ENCODE results near the gene SMAD6.

GRCh38 chr15:66765478-66766281 lies 63.6 kb downstream of the SMAD6 start:
- TF ChIP-seq CTCF (IDR thresholded peaks at IDR 0.05; ENCODE audit: insufficient read depth, low read depth, low read length) (no peak), EZH2 (IDR thresholded peaks at IDR 0.05; ENCODE audit: insufficient read depth, low read length) (no peak)

Data from astrocyte (in vitro differentiated cells and primary cell).